OCI-LY7 (cell line): Measurements from ENCODE around the gene PLEKHG5. TPM values are rescaled to one million over a fixed set of nuclear protein-coding genes. Genes with fewer than 3 reads are reported as not detected.

ENCODE experiments used
- BruUV-seq: library from RNA; stranded (reverse); fragments of 400-500 nt; replicated peaks from 2 replicates; lab custom pipeline; 2021; lab: Mats Ljungman, UMichigan
- CTCF ChIA-PET: fragments of 300-600 bp; sonication (Branson Sonifier 250); formaldehyde crosslinking; loops from one replicate; lab custom pipeline; 2022; ENCODE audit warnings: antibody characterized with exemption; ENCODE audit not compliant: unreplicated experiment; lab: Charles Lee
- POLR2A ChIA-PET: fragments of 300-600 bp; sonication (Branson Sonifier 250); formaldehyde crosslinking; loops from one replicate; lab custom pipeline; 2022; ENCODE audit warnings: antibody characterized with exemption; lab: Charles Lee
- DNase-seq: peaks from one replicate; pipeline ENCODE4 v3.0.0-alpha.2; 2015; ENCODE audit warnings: low spot score
- H2AFZ ChIP-seq: fragments of 200-600 bp; sonication (generic), shearing (Covaris generic); 2 replicates; pipeline ENCODE4 v1.6.1; 2014; ENCODE audit warnings: mild to moderate bottlenecking, antibody characterized with exemption, low read length, moderate library complexity
- H3K27ac ChIP-seq: fragments of 200-600 bp; sonication (generic); 2 replicates; pipeline ENCODE4 v1.5.1; 2014; ENCODE audit warnings: mixed run types, low read depth, mild to moderate bottlenecking, moderate library complexity, low read length, inconsistent platforms; ENCODE audit not compliant: poor library complexity, severe bottlenecking
- H3K36me3 ChIP-seq: fragments of 200-600 bp; sonication (generic); 2 replicates; pipeline ENCODE4 v1.6.1; 2014; ENCODE audit warnings: mild to moderate bottlenecking, antibody characterized with exemption, low read length, moderate library complexity, mixed read lengths; ENCODE audit not compliant: insufficient read depth
- H3K4me1 ChIP-seq: fragments of 200-600 bp; sonication (generic); 2 replicates; pipeline ENCODE4 v1.5.1; 2014; ENCODE audit warnings: mild to moderate bottlenecking, low read length; ENCODE audit not compliant: insufficient read depth, poor library complexity, severe bottlenecking
- H3K4me2 ChIP-seq: fragments of 200-600 bp; sonication (generic); 2 replicates; pipeline ENCODE4 v1.6.1; 2014; ENCODE audit warnings: mild to moderate bottlenecking, low read length
- H3K4me3 ChIP-seq: fragments of 200-600 bp; sonication (generic); 2 replicates; pipeline ENCODE4 v1.5.1; 2014; ENCODE audit warnings: mild to moderate bottlenecking, low read depth, low read length; ENCODE audit not compliant: poor library complexity, severe bottlenecking
- H3K79me2 ChIP-seq: fragments of 200-600 bp; sonication (generic); 2 replicates; pipeline ENCODE4 v1.6.1; 2016; ENCODE audit warnings: low read depth, mild to moderate bottlenecking, low read length, moderate library complexity, mixed read lengths; ENCODE audit not compliant: insufficient read depth
- H3K9me2 ChIP-seq: fragments of 200-600 bp; sonication (generic); 2 replicates; pipeline ENCODE4 v1.6.1; 2016; ENCODE audit warnings: mild to moderate bottlenecking, low read length, mixed read lengths; ENCODE audit not compliant: insufficient read depth
- H3K9me3 ChIP-seq: fragments of 200-600 bp; sonication (generic); 2 replicates; pipeline ENCODE4 v1.6.1; 2014; ENCODE audit warnings: mild to moderate bottlenecking, mixed run types, low read length, mixed read lengths
- H4K20me1 ChIP-seq: fragments of 200-600 bp; sonication (generic); 2 replicates; pipeline ENCODE4 v1.6.1; 2014; ENCODE audit warnings: mild to moderate bottlenecking, antibody characterized with exemption, low read length, moderate library complexity, mixed read lengths; ENCODE audit not compliant: insufficient read depth
- CTCF ChIP-seq: fragments of 200-600 bp; sonication (generic); conservative IDR thresholded peaks from 2 replicates; pipeline ENCODE4 v1.5.1; 2014; ENCODE audit warnings: mild to moderate bottlenecking, antibody characterized with exemption, low read length, moderate library complexity, mixed read lengths
- EZH2phosphoT487 ChIP-seq: fragments of 200-600 bp; sonication (generic); IDR thresholded peaks from 2 replicates; pipeline ENCODE4 v1.6.1; 2018; ENCODE audit warnings: low read depth, borderline replicate concordance, mild to moderate bottlenecking, mixed run types, antibody characterized with exemption, low read length, moderate library complexity, mixed read lengths
- intact Hi-C: fragments of 100-400 bp; cut with micrococcal nuclease; formaldehyde crosslinking; loops from one replicate; pipeline ENCODE4 v1.10.0; 2022; ENCODE audit not compliant: unreplicated experiment
- total RNA-seq, 2 experiments: library from RNA; depleted of rRNA in 1 of 2; stranded (reverse); fragments of >200 nt in 1 of 2; shearing (Covaris generic) in 1 of 2; gene quantifications; 2 replicates each; pipeline ENCODE4 v1.2.3, GENCODE V29; 2014 to 2022

The PLEKHG5 gene
- total RNA-seq, 2 experiments from 2014 or later: 1.6 to 2.4 TPM

GRCh38 chr1:6466023-6466422 lies 25.4 kb downstream of the PLEKHG5 start, which contains the start of gene TNFRSF25:
TNFRSF25 (minus strand) TSS chr1:6466173; CDS start chr1:6466107, 66 bp downstream.
- Histone ChIP-seq H3K4me2 (no peak within 1 kb of the TSS), H2AFZ (no peak within 1 kb of the TSS), H3K4me3 (no peak within 1 kb of the TSS), H3K79me2 (no peaks in the 10 kb centered on the region), H4K20me1 (no peaks in the 10 kb centered on the region), H3K36me3 (no peaks in the 10 kb centered on the region), H3K4me1 (no peaks in the 10 kb centered on the region), H3K27ac (no peak within 1 kb of the TSS), H3K9me2 (no peaks in the 10 kb centered on the region), H3K9me3 (no peaks in the 10 kb centered on the region)
- intact Hi-C loops: no loop called here
- ChIA-PET POLR2A (no interaction called here), CTCF (no interaction called here)
- DNase-seq: no peak
- no TSS peak for BruUV-seq
- TF ChIP-seq EZH2phosphoT487 (no peak), CTCF (no peak)

GRCh38 chr1:6465461-6466005 lies 25.9 kb downstream of the PLEKHG5 start:
- H4K20me1 ChIP-seq: no peaks in the 10 kb centered on the region
- CTCF ChIA-PET: no interaction called here
- H2AFZ ChIP-seq: no peak overlapping the region
- POLR2A ChIA-PET: no interaction called here
- H3K4me2 ChIP-seq: no peak overlapping the region
- H3K9me2 ChIP-seq: no peaks in the 10 kb centered on the region
- H3K36me3 ChIP-seq: no peaks in the 10 kb centered on the region
- BruUV-seq: no TSS peak
- no peak for DNase-seq
- intact Hi-C loops: no loop called here
- TF ChIP-seq EZH2phosphoT487: no peak
- no peak for TF ChIP-seq CTCF
- H3K79me2 ChIP-seq: no peaks in the 10 kb centered on the region
- no peak overlapping the region for H3K27ac ChIP-seq
- no peaks in the 10 kb centered on the region for H3K4me1 ChIP-seq
- no peaks in the 10 kb centered on the region for H3K9me3 ChIP-seq
- no peak overlapping the region for H3K4me3 ChIP-seq

DNA sequence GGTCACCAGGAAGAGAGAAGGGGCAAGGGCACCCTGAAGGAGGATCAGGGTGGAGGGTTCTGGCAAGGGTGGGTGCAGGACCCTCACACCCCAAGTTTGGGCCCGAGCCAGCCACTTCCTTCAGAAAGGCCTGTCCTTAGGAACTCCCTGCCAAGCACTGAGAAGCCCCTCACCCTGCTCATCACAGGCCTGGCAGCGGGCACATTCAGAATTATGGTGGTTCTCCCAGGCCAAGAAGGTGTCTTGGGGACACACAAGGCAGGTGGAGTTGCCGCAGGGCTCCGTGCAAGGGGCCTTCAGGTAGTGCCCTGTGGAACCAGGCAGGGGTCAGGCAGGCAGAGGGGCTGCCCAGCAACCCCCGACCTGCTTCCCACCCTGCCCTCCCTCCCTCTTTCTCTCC lies 26.6 kb downstream of the PLEKHG5 start:
- Histone ChIP-seq H3K4me2 (no peak overlapping the region), H4K20me1 (no peaks in the 10 kb centered on the region), H2AFZ (no peak overlapping the region), H3K27ac (no peak overlapping the region), H3K9me3 (no peaks in the 10 kb centered on the region), H3K4me1 (no peaks in the 10 kb centered on the region), H3K79me2 (no peaks in the 10 kb centered on the region), H3K36me3 (no peaks in the 10 kb centered on the region), H3K4me3 (no peak overlapping the region), H3K9me2 (no peaks in the 10 kb centered on the region)
- intact Hi-C loops: no loop called here
- POLR2A ChIA-PET: no interaction called here
- DNase-seq: no peak
- CTCF ChIA-PET: no interaction called here
- no TSS peak for BruUV-seq
- no peak for TF ChIP-seq EZH2phosphoT487
- no peak for TF ChIP-seq CTCF
